ENCODE data around the gene PLD4. TPM values are rescaled to one million over a fixed set of nuclear protein-coding genes. Genes with fewer than 3 reads are reported as not detected.

PLD4 gene
- total RNA-seq, 1 experiment from 2014 or later, result 0.15 TPM

DNA sequence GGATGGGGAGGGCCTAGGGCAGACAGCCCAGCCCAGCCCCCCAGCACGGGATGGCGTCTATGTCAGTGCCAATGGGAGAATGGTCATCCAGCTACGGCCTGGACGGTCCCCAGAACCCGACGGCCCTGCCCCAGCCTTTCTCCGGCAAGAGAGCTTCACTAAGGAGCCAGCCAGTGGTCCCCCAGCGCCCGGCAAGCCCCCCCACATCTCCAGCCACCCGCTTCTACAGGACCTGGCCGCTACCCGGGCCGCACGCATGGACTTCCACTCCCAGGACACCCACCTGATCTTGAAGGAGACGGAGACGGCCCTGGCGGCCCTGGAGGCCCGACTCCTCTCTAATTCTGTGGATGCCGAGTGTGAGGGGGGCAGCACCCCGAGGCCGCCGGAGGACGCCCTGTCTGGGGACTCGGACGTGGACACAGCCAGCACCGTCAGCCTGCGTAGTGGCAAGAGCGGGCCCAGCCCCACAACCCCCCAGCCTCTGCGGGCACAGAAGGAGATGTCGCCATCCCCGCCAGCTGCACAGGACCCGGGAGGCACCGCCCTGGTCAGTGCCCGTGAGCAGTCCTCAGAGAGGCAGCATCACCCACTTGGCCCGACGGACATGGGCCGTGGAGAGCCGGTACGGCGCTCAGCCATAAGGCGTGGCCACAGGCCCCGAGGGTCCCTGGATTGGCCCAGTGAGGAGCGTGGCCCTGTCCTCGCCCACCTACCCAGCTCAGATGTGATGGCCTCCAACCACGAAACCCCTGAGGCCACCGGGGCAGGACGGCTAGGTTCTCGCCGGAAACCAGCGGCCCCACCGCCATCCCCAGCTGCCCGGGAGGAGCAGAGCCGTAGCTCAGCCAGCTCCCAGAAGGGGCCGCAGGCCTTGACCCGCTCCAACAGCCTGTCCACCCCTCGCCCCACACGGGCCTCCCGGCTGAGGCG is 37.7 kb upstream of the PLD4 start:
- Histone ChIP-seq H3K4me1 (ENCODE audit: control insufficient read depth, insufficient read depth, low read length) (no peaks in the 10 kb centered on the region), H3K9me3 (ENCODE audit: control insufficient read depth, insufficient read depth, low read depth, low read length) (no peaks in the 10 kb centered on the region), H3K27ac (ENCODE audit: low read length) (no peak overlapping the region), H3K4me3 (ENCODE audit: low read depth in 2 of 2, low read length in 2 of 2) (no peak overlapping the region), H3K27me3 (ENCODE audit: control insufficient read depth, insufficient read depth, low read length) (no peaks in the 10 kb centered on the region), H3K36me3 (ENCODE audit: control insufficient read depth, insufficient read depth, low read length) (no peaks in the 10 kb centered on the region)
- POLR2A ChIA-PET, result interaction anchor here (0.5 kb wide), 1 partner anchor 11 kb away, joined by 4 read pairs; no protein-coding TSS in a partner anchor
- intact Hi-C loops (cut with micrococcal nuclease; ENCODE audit: unreplicated experiment) (no loop called here), in situ Hi-C loops (cut with HindIII; ENCODE audit: low pct_unique_long_range_greater_than_20kb, low sequenced_read_pairs) (no loop called here)
- ATAC-seq (no peak), DNase-seq (ENCODE audit: low read depth, low spot score) (no peak)
- CTCF ChIA-PET, result no interaction called here
- TF ChIP-seq, protein P1, sequence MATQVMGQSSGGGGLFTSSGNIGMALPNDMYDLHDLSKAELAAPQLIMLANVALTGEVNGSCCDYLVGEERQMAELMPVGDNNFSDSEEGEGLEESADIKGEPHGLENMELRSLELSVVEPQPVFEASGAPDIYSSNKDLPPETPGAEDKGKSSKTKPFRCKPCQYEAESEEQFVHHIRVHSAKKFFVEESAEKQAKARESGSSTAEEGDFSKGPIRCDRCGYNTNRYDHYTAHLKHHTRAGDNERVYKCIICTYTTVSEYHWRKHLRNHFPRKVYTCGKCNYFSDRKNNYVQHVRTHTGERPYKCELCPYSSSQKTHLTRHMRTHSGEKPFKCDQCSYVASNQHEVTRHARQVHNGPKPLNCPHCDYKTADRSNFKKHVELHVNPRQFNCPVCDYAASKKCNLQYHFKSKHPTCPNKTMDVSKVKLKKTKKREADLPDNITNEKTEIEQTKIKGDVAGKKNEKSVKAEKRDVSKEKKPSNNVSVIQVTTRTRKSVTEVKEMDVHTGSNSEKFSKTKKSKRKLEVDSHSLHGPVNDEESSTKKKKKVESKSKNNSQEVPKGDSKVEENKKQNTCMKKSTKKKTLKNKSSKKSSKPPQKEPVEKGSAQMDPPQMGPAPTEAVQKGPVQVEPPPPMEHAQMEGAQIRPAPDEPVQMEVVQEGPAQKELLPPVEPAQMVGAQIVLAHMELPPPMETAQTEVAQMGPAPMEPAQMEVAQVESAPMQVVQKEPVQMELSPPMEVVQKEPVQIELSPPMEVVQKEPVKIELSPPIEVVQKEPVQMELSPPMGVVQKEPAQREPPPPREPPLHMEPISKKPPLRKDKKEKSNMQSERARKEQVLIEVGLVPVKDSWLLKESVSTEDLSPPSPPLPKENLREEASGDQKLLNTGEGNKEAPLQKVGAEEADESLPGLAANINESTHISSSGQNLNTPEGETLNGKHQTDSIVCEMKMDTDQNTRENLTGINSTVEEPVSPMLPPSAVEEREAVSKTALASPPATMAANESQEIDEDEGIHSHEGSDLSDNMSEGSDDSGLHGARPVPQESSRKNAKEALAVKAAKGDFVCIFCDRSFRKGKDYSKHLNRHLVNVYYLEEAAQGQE (IDR thresholded peaks at IDR 0.05; ENCODE audit: insufficient read depth in 1 of 2, low read depth in 2 of 2, low read length in 1 of 2), result no peak
- no peak for TF ChIP-seq POLR2AphosphoS5 (IDR thresholded peaks at IDR 0.05; ENCODE audit: low read depth, low read length)
- TF ChIP-seq CTCF (IDR thresholded peaks at IDR 0.05), result no peak
- TF ChIP-seq SIN3A (IDR thresholded peaks at IDR 0.05; ENCODE audit: borderline replicate concordance, insufficient read depth, low read depth, low read length), result no peak
- TF ChIP-seq TCF7L2 (IDR thresholded peaks at IDR 0.05; ENCODE audit: low read depth, low read length), result no peak
- BruUV-seq (replicated peaks), result no TSS peak

- DNase-seq (ENCODE audit: low read depth, low spot score) (no peak), ATAC-seq (no peak)
- no peaks in the 10 kb centered on the region for H3K9me3 ChIP-seq (ENCODE audit: control insufficient read depth, insufficient read depth, low read depth, low read length)
- POLR2A ChIA-PET, result interaction anchor here (0.5 to 0.9 kb wide), 2 partner anchors 11 to 117 kb away, joined by 3 to 4 read pairs; no protein-coding TSS in a partner anchor
- no peak for TF ChIP-seq SIN3A (IDR thresholded peaks at IDR 0.05; ENCODE audit: borderline replicate concordance, insufficient read depth, low read depth, low read length)
- TF ChIP-seq TCF7L2 (IDR thresholded peaks at IDR 0.05; ENCODE audit: low read depth, low read length), result no peak
- TF ChIP-seq CTCF (IDR thresholded peaks at IDR 0.05), result no peak
- TF ChIP-seq, protein P1 (IDR thresholded peaks at IDR 0.05; ENCODE audit: insufficient read depth in 1 of 2, low read depth in 2 of 2, low read length in 1 of 2), result no peak
- TF ChIP-seq POLR2AphosphoS5 (IDR thresholded peaks at IDR 0.05; ENCODE audit: low read depth, low read length), result no peak
- H3K27me3 ChIP-seq (ENCODE audit: control insufficient read depth, insufficient read depth, low read length), result no peaks in the 10 kb centered on the region
- intact Hi-C loops (cut with micrococcal nuclease; ENCODE audit: unreplicated experiment) (no loop called here), in situ Hi-C loops (cut with HindIII; ENCODE audit: low pct_unique_long_range_greater_than_20kb, low sequenced_read_pairs) (no loop called here)
- no TSS peak for BruUV-seq (replicated peaks)
- H3K4me1 ChIP-seq (ENCODE audit: control insufficient read depth, insufficient read depth, low read length), result no peaks in the 10 kb centered on the region
- no peaks in the 10 kb centered on the region for H3K36me3 ChIP-seq (ENCODE audit: control insufficient read depth, insufficient read depth, low read length)
- no peak overlapping the region for H3K27ac ChIP-seq (ENCODE audit: low read length)
- no peak overlapping the region for H3K4me3 ChIP-seq (ENCODE audit: low read depth in 2 of 2, low read length in 2 of 2)
- CTCF ChIA-PET, result no interaction called here
Measured at GRCh38 chr14:104887623-104888488, 36.8 kb upstream of the PLD4 start.
